Breast epithelium (tissue), 3 donors: ENCODE measurements around the gene ANGPTL2.

Experiments used
- POLR2A ChIP-seq: fragments of 450-650 bp; IDR thresholded peaks from one replicate; pipeline ENCODE4 v1.6.1; 2016; ENCODE audit warnings: antibody characterized with exemption, mild to moderate bottlenecking, moderate library complexity
- POLR2AphosphoS5 ChIP-seq, 3 donors: sonication (generic); formaldehyde crosslinking; IDR thresholded peaks; one replicate each; pipeline ENCODE4 v1.6.1; 2017; ENCODE audit warnings: antibody characterized with exemption in 3 of 3
- TF ChIP-seq, protein P1 (sequence below), 3 donors: fragments of 450-650 bp; IDR thresholded peaks; one replicate each; pipeline ENCODE4 v1.5.1; 2016 to 2017; ENCODE audit warnings: antibody characterized with exemption in 3 of 3, mild to moderate bottlenecking in 3 of 3, moderate library complexity in 3 of 3

DNA sequence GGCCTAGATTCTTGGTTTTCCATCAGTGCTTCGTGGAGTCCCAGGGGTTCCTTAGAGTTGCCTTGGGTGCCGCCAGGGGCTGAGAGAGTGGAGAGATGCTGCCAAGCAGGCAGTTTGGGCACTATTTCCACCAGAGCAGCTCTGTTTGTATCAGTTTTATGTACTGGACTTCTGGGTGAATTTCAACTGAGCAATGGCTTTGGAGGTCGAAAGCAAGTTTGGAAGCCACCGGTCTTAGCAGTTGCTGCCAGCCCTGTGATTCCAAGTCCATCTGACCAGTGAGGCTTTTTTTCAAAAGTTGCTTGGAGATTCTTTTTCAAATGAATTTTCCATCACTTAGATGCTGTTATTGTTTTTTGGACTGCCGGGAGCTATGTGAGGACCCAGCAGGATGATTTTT is 68.5 kb downstream of the ANGPTL2 start:
- TF ChIP-seq, protein P1, sequence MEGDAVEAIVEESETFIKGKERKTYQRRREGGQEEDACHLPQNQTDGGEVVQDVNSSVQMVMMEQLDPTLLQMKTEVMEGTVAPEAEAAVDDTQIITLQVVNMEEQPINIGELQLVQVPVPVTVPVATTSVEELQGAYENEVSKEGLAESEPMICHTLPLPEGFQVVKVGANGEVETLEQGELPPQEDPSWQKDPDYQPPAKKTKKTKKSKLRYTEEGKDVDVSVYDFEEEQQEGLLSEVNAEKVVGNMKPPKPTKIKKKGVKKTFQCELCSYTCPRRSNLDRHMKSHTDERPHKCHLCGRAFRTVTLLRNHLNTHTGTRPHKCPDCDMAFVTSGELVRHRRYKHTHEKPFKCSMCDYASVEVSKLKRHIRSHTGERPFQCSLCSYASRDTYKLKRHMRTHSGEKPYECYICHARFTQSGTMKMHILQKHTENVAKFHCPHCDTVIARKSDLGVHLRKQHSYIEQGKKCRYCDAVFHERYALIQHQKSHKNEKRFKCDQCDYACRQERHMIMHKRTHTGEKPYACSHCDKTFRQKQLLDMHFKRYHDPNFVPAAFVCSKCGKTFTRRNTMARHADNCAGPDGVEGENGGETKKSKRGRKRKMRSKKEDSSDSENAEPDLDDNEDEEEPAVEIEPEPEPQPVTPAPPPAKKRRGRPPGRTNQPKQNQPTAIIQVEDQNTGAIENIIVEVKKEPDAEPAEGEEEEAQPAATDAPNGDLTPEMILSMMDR (IDR thresholded peaks at IDR 0.05) = no peak
- TF ChIP-seq POLR2A (no peak), POLR2AphosphoS5 (IDR thresholded peaks at IDR 0.05) (no peak)
